Esophagus muscularis mucosa (tissue), 2 donors: Measurements from ENCODE around the gene DCUN1D4.

Source experiments
- POLR2A ChIP-seq: fragments of 450-650 bp; IDR thresholded peaks from one replicate; pipeline ENCODE4 v1.6.1; 2017; ENCODE audit warnings: antibody characterized with exemption, moderate library complexity, mild to moderate bottlenecking, low read depth
- POLR2AphosphoS5 ChIP-seq, 2 donors: sonication (generic); formaldehyde crosslinking; IDR thresholded peaks; one replicate each; pipeline ENCODE4 v1.6.1; 2017; ENCODE audit warnings: antibody characterized with exemption in 2 of 2

DNA sequence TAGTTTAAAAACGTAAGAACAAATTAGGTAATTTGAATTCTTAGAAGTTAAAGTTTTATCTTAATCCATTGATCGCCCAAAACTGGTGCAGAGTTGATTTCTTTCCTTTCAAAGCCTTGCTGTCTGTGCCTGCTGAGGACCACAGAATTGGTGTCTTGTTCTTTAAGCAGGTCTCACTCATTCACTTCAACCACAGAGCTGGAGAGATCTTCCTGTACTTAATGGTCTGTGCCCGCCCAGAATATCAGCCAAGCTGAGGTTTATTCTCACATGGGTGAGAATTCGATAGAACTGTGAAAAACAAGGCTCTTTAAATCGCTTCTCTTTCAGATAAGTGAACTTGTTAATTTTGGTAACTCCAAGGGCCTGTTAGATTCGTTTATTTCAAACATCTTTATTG is 31.6 kb downstream of the DCUN1D4 start:
- TF ChIP-seq POLR2AphosphoS5 (IDR thresholded peaks at IDR 0.05) (no peak), POLR2A (no peak)
